Fibroblast of lung (primary cell): ENCODE measurements around the gene ALOX5. TPM values are rescaled to one million over a fixed set of nuclear protein-coding genes. Genes with fewer than 3 reads are reported as not detected.

Experiments
- DNase-seq, 2 donors: peaks; one replicate each; pipeline versions ENCODE4 v3.0.0 to v3.0.0-alpha.2; 2010; ENCODE audit warnings: low read depth in 2 of 2
- H2AFZ ChIP-seq: 2 replicates; pipeline ENCODE4 v1.5.1; 2012; ENCODE audit warnings: low read length, control low read depth, inconsistent platforms
- H3K27ac ChIP-seq: 2 replicates; pipeline ENCODE4 v1.5.1; 2011; ENCODE audit warnings: low read length, control low read depth; ENCODE audit not compliant: insufficient read depth
- H3K27me3 ChIP-seq: 2 replicates; pipeline ENCODE4 v1.5.1; 2011; ENCODE audit warnings: mild to moderate bottlenecking, low read length; ENCODE audit not compliant: control insufficient read depth, insufficient read depth
- H3K36me3 ChIP-seq: 2 replicates; pipeline ENCODE4 v1.5.1; 2011; ENCODE audit warnings: low read length; ENCODE audit not compliant: control insufficient read depth, insufficient read depth
- H3K4me1 ChIP-seq: 2 replicates; pipeline ENCODE4 v1.5.1; 2011; ENCODE audit warnings: low read length; ENCODE audit not compliant: control insufficient read depth, insufficient read depth; ENCODE audit errors: extremely low read depth
- H3K4me2 ChIP-seq: 2 replicates; pipeline ENCODE4 v1.5.1; 2011; ENCODE audit warnings: low read length, control low read depth; ENCODE audit not compliant: insufficient read depth; ENCODE audit errors: extremely low read depth
- H3K4me3 ChIP-seq, 4 experiments: fragments of 200-600 bp in 1 of 4; sonication (generic) in 1 of 4; replicated peaks in 1 of 4; 2 replicates each; pipeline ENCODE4 v1.5.1; 2011 to 2016; ENCODE audit warnings: low read length in 4 of 4, low read depth in 3 of 4, mild to moderate bottlenecking in 3 of 4, control low read depth in 2 of 4, inconsistent platforms in 1 of 4, mixed read lengths in 1 of 4; ENCODE audit not compliant: insufficient read depth in 1 of 4; ENCODE audit errors: control extremely low read depth in 1 of 4
- H3K79me2 ChIP-seq: 2 replicates; pipeline ENCODE4 v1.5.1; 2012; ENCODE audit warnings: mild to moderate bottlenecking, low read length, inconsistent platforms; ENCODE audit not compliant: control insufficient read depth, insufficient read depth
- H3K9ac ChIP-seq: 2 replicates; pipeline ENCODE4 v1.5.1; 2011; ENCODE audit warnings: mild to moderate bottlenecking, low read length, control low read depth; ENCODE audit not compliant: insufficient read depth
- H3K9me3 ChIP-seq: 2 replicates; pipeline ENCODE4 v1.5.1; 2012; ENCODE audit warnings: low read depth, low read length; ENCODE audit not compliant: control insufficient read depth, insufficient read depth
- H4K20me1 ChIP-seq: 2 replicates; pipeline ENCODE4 v1.5.1; 2011; ENCODE audit warnings: low read length; ENCODE audit not compliant: control insufficient read depth, insufficient read depth; ENCODE audit errors: extremely low read depth
- EZH2 ChIP-seq: IDR thresholded peaks from 2 replicates; pipeline ENCODE4 v1.5.1; 2012; ENCODE audit warnings: low read length, control low read depth, mild to moderate bottlenecking; ENCODE audit errors: missing control alignments
- polyA plus RNA-seq, 2 donors: library from polyadenylated mRNA; depleted of rRNA in 1 of 2; stranded (reverse) in 1 of 2; unstranded in 1 of 2; fragments of >200 nt; gene quantifications; 2 replicates each; pipeline ENCODE4 v1.2.1, GENCODE V29; 2011 to 2012; ENCODE audit warnings: missing spikeins in 1 of 2
- total RNA-seq: library from RNA; depleted of rRNA; stranded (reverse); fragments of >200 nt; gene quantifications from 2 replicates; pipeline ENCODE4 v1.2.1, GENCODE V29; 2014
- TF ChIP-seq, protein P1 (sequence below), 2 donors: IDR thresholded peaks in 1 of 2; conservative IDR thresholded peaks in 1 of 2; 1 replicate in 1 of 2; 2 replicates in 1 of 2; pipeline ENCODE4 v1.5.1; 2011 to 2012; ENCODE audit warnings: low read length in 2 of 2, control low read depth in 1 of 2, inconsistent platforms in 1 of 2, low read depth in 1 of 2, mild to moderate bottlenecking in 1 of 2

Gene ALOX5
- total and polyA plus RNA-seq, 2 donors (not counting 1 experiment from before 2014, with no cell fraction given): not detected

DNA sequence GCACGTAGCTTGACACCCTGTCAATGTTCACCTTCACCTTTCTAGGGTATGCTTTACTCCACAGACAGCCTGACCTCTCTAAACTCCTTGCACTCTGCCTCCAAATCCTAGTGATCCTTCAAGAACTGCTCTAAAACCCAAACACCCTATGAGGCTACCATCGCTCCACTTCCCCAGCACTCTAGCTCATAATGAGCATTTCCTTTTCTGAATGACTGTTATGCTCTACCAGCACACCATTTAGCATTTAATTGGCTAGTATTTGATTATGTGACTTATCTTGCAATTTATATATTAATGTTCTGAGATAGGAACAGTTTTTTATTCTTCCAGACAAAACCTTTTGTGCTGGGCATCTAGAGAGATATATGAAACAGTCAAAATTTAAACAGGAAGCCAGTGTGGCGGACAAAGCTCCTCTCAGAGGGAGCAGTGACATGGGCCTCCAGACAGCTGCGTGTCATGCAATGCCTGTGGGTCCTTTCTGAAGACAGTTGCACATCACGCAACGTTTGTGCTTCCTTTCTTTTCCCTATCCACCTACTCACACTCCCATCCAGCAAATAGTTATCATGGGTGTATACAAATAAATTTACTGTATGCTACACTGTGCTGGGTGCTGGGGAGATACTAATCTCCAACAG lies 86.3 kb downstream of the ALOX5 start:
- Histone ChIP-seq H3K4me1 (no peaks in the 10 kb centered on the region), H3K9me3 (no peaks in the 10 kb centered on the region), H3K36me3 (no peaks in the 10 kb centered on the region), H3K4me2 (no peak overlapping the region), H3K4me3 (no peak overlapping the region), H3K27ac (no peak overlapping the region), H3K27me3 (no peaks in the 10 kb centered on the region), H4K20me1 (no peaks in the 10 kb centered on the region), H3K9ac (no peak overlapping the region), H2AFZ (no peak overlapping the region), H3K79me2 (no peaks in the 10 kb centered on the region)
- TF ChIP-seq, protein P1, sequence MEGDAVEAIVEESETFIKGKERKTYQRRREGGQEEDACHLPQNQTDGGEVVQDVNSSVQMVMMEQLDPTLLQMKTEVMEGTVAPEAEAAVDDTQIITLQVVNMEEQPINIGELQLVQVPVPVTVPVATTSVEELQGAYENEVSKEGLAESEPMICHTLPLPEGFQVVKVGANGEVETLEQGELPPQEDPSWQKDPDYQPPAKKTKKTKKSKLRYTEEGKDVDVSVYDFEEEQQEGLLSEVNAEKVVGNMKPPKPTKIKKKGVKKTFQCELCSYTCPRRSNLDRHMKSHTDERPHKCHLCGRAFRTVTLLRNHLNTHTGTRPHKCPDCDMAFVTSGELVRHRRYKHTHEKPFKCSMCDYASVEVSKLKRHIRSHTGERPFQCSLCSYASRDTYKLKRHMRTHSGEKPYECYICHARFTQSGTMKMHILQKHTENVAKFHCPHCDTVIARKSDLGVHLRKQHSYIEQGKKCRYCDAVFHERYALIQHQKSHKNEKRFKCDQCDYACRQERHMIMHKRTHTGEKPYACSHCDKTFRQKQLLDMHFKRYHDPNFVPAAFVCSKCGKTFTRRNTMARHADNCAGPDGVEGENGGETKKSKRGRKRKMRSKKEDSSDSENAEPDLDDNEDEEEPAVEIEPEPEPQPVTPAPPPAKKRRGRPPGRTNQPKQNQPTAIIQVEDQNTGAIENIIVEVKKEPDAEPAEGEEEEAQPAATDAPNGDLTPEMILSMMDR (conservative IDR thresholded peaks at IDR 0.05 in 1 of 2, IDR thresholded peaks at IDR 0.05 in 1 of 2; ENCODE audit: low read depth in 1 of 2, low read length in 2 of 2): no peak
- TF ChIP-seq EZH2: no peak
- DNase-seq: no peak

DNA sequence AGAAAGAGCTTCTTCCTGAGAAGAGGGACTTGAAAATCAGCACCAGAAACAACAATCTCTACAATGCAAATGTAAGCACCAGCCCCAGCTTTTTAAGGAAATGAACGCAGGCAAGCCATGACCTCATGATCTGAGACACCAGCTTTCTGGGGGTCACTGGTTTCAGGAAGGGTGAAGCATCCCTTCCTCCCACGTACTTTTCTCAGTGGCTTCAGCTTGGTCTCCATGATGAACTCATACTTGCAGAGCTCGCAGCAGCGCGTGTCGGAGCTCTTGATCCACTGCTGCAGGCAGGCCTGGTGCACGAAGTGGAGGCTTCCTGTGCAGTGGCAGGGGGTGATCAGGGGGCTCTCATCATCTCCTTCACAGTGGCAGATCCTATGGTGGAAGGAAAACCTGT lies 87.0 kb downstream of the ALOX5 start:
- Histone ChIP-seq H3K4me1 (no peaks in the 10 kb centered on the region), H3K36me3 (no peaks in the 10 kb centered on the region), H4K20me1 (no peaks in the 10 kb centered on the region), H3K9me3 (no peaks in the 10 kb centered on the region), H3K27ac (no peak overlapping the region), H3K9ac (no peak overlapping the region), H3K4me2 (no peak overlapping the region), H3K27me3 (no peaks in the 10 kb centered on the region), H3K4me3 (no peak overlapping the region), H3K79me2 (no peaks in the 10 kb centered on the region), H2AFZ (no peak overlapping the region)
- TF ChIP-seq EZH2: no peak
- DNase-seq: no peak

DNA sequence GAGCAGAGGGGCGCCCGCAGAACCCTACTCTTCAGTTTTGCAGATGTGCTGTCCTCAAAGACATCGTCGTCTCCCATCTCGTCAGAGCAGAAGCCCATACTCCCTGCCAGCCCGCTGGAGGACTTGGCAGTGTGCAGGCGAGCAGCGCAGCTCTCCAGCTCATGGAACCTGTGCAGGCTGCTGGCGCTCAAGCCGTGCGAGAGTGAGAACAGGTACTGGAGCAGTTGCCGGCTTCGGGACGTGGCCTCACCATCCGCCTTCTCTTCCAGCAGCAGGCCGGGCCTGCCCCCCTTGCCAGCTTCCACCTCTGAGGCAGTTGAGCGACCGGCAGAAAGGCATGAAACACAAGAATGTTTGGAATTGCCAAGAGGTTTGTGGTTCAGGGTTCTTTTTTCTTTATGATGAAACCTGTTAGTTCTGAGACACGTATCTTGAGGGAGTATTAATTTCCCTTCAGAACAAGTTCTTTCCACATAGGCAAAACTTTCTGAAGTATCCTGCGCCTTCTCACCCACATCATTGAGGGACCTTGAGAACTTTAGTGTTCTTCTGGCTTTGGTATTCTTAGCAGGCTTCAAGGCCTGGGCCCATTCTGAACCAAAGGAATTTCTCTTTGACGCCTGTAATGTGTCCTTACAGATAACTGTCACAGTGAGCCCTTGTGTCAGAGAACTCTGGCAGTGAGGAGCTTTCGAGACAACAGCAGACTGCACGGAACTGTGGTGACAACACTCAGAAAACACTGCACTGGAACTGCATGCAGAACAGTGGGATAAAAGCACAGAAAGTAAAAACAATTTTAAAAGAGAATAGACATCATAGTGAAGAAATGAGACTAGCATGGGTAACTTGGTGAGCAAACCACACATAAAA lies 89.5 kb downstream of the ALOX5 start:
- H2AFZ ChIP-seq: no peak overlapping the region
- H3K79me2 ChIP-seq: no peaks in the 10 kb centered on the region
- H3K4me3 ChIP-seq: no peak overlapping the region
- no peaks in the 10 kb centered on the region for H3K36me3 ChIP-seq
- H3K27me3 ChIP-seq: no peaks in the 10 kb centered on the region
- H3K9me3 ChIP-seq: no peaks in the 10 kb centered on the region
- no peak overlapping the region for H3K4me2 ChIP-seq
- no peaks in the 10 kb centered on the region for H4K20me1 ChIP-seq
- TF ChIP-seq EZH2: no peak
- TF ChIP-seq, protein P1 (conservative IDR thresholded peaks at IDR 0.05 in 1 of 2, IDR thresholded peaks at IDR 0.05 in 1 of 2; ENCODE audit: low read depth in 1 of 2, low read length in 2 of 2): no peak
- H3K9ac ChIP-seq: no peak overlapping the region
- DNase-seq: peak in 1 of 2 donors; percentile 45
- no peaks in the 10 kb centered on the region for H3K4me1 ChIP-seq
- H3K27ac ChIP-seq: no peak overlapping the region
